ENCODE measurements around the gene L3MBTL4. TPM values are rescaled to one million over a fixed set of nuclear protein-coding genes. Genes with fewer than 3 reads are reported as not detected.

Gene L3MBTL4
- total RNA-seq, 1 experiment from 2014 or later, result 0.87 TPM

- Histone ChIP-seq H3K36me3 (ENCODE audit: control insufficient read depth, insufficient read depth, low read length) (no peaks in the 10 kb centered on the region), H3K4me1 (ENCODE audit: control insufficient read depth, insufficient read depth, low read length) (no peaks in the 10 kb centered on the region), H3K27me3 (ENCODE audit: control insufficient read depth, insufficient read depth, low read length) (no peaks in the 10 kb centered on the region), H3K4me3 (ENCODE audit: low read depth in 2 of 2, low read length in 2 of 2) (no peak overlapping the region), H3K9me3 (ENCODE audit: control insufficient read depth, insufficient read depth, low read depth, low read length) (no peaks in the 10 kb centered on the region), H3K27ac (ENCODE audit: low read length) (no peak overlapping the region)
- ChIA-PET POLR2A (no interaction called here), CTCF (no interaction called here)
- TF ChIP-seq TCF7L2 (IDR thresholded peaks at IDR 0.05; ENCODE audit: low read depth, low read length) (no peak), SIN3A (IDR thresholded peaks at IDR 0.05; ENCODE audit: borderline replicate concordance, insufficient read depth, low read depth, low read length) (no peak), REST (IDR thresholded peaks at IDR 0.05; ENCODE audit: insufficient read depth in 1 of 2, low read depth in 2 of 2, low read length in 1 of 2) (no peak), CTCF (IDR thresholded peaks at IDR 0.05) (no peak), POLR2AphosphoS5 (IDR thresholded peaks at IDR 0.05; ENCODE audit: low read depth, low read length) (no peak)
- ATAC-seq, result no peak
- intact Hi-C loops (cut with micrococcal nuclease; ENCODE audit: unreplicated experiment) (no loop called here), in situ Hi-C loops (cut with HindIII; ENCODE audit: low pct_unique_long_range_greater_than_20kb, low sequenced_read_pairs) (no loop called here)
- DNase-seq (ENCODE audit: low read depth, low spot score), result no peak
- no TSS peak for BruUV-seq (replicated peaks)
Measured at GRCh38 chr18:6103741-6104140, 311.0 kb downstream of the L3MBTL4 start.

- TF ChIP-seq REST (IDR thresholded peaks at IDR 0.05; ENCODE audit: insufficient read depth in 1 of 2, low read depth in 2 of 2, low read length in 1 of 2) (no peak), POLR2AphosphoS5 (IDR thresholded peaks at IDR 0.05; ENCODE audit: low read depth, low read length) (no peak), TCF7L2 (IDR thresholded peaks at IDR 0.05; ENCODE audit: low read depth, low read length) (no peak), SIN3A (IDR thresholded peaks at IDR 0.05; ENCODE audit: borderline replicate concordance, insufficient read depth, low read depth, low read length) (no peak), CTCF (IDR thresholded peaks at IDR 0.05) (no peak)
- Histone ChIP-seq H3K27ac (ENCODE audit: low read length) (no peak overlapping the region), H3K4me1 (ENCODE audit: control insufficient read depth, insufficient read depth, low read length) (no peaks in the 10 kb centered on the region), H3K27me3 (ENCODE audit: control insufficient read depth, insufficient read depth, low read length) (no peaks in the 10 kb centered on the region), H3K9me3 (ENCODE audit: control insufficient read depth, insufficient read depth, low read depth, low read length) (no peaks in the 10 kb centered on the region), H3K4me3 (ENCODE audit: low read depth in 2 of 2, low read length in 2 of 2) (no peak overlapping the region), H3K36me3 (ENCODE audit: control insufficient read depth, insufficient read depth, low read length) (no peaks in the 10 kb centered on the region)
- ATAC-seq, result no peak
- ChIA-PET CTCF (no interaction called here), POLR2A (no interaction called here)
- in situ Hi-C loops (cut with HindIII; ENCODE audit: low pct_unique_long_range_greater_than_20kb, low sequenced_read_pairs) (no loop called here), intact Hi-C loops (cut with micrococcal nuclease; ENCODE audit: unreplicated experiment) (no loop called here)
- DNase-seq (ENCODE audit: low read depth, low spot score), result no peak
- no TSS peak for BruUV-seq (replicated peaks)
Measured at GRCh38 chr18:6096730-6097129, 318.0 kb downstream of the L3MBTL4 start.

Data from Panc1 (cell line).